Measurements from ENCODE around the gene PXMP4. TPM values are rescaled to one million over a fixed set of nuclear protein-coding genes. Genes with fewer than 3 reads are reported as not detected.

Gene PXMP4
- total RNA-seq, 1 experiment from 2014 or later = 3.3 TPM

DNA sequence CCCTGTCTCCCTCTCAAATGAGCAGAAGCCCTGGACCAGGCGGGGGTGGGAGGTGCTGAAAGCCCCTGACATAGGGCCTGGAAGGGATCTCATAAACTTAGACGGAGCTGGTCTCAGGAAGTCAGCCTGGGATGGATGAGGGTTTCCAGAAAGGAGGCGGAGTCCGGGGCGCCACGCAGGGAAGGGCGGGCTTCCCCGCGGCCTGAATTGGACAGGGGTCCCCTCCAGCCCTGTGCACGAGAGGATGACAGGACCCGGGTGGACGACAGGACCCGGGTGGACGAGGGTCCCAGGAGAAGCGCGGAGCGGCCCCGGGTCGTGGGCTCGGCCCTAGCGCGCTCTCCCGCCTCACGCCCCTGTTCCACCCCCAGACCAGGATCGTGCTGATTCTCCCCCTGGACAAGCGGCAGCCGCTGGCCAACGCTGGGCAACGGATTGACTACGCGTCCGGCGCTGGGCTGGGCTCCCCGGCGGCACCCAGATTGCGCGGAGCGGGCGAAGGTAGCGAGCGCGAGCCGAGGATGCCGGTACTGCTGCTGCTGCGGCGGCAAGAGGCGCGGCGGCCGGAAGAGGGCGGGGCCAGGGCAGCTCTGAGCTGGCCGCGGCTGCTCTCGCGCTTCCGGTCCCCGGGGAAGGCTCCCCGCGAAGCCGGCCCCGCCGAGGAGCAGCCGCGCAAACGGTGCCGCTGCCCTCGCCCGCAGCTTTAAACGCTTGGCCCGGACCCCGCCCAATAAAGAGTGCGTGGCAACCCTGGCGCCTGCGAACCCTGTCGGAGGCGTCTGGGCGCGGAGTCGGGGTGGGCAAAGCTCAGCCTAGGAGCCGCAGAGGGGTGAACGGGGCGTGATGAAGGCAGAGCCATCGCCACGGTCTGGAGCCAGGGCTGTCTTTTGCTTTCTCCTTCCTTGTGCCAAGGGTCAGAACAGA lies 56.7 kb downstream of the PXMP4 start:
- no peaks in the 10 kb centered on the region for H3K9me3 Mint-ChIP-seq
- no peak overlapping the region for H3K27ac Mint-ChIP-seq
- H3K4me1 Mint-ChIP-seq = peaks cover 28% of the 10 kb centered on the region
- ChIA-PET CTCF (interaction anchor here (0.6 to 7.9 kb wide), 5 partner anchors 10 to 219 kb away, joined by 3 to 134 read pairs (median 4); no protein-coding TSS in a partner anchor), POLR2A (interaction anchor here (0.6 to 1.4 kb wide), 6 partner anchors 10 to 261 kb away, joined by 3 to 9 read pairs (median 4); partner anchors contain the start of genes CDK5RAP1 and ZNF341)
- H3K4me3 Mint-ChIP-seq = peak overlapping the region; percentile 69
- ATAC-seq = peak; percentile 36
- peaks cover 16% of the 10 kb centered on the region for H3K27me3 Mint-ChIP-seq (ENCODE audit: low read depth)
- peak; percentile 82 for DNase-seq (ENCODE audit: low spot score)
- H3K36me3 Mint-ChIP-seq = peaks cover 4% of the 10 kb centered on the region; the same call in 1 of the 2 replicates
- TF ChIP-seq NR3C1 (CRISPR knock-in tag; conservative IDR thresholded peaks at IDR 0.05; ENCODE audit: low read depth) (0 out of 2 replicates have a peak, but pooled peaks have one; percentile 69), MYBL2 (CRISPR knock-in tag; IDR thresholded peaks at IDR 0.05) (peak; percentile 40; the same call in 1 of the 2 replicates), ZNF263 (CRISPR knock-in tag; IDR thresholded peaks at IDR 0.05; ENCODE audit: low read depth) (no peak), ZNF317 (CRISPR knock-in tag; IDR thresholded peaks at IDR 0.05; ENCODE audit: borderline replicate concordance, low read depth) (no peak), NR2C2 (CRISPR knock-in tag; IDR thresholded peaks at IDR 0.05) (no peak), FOXK1 (CRISPR knock-in tag; IDR thresholded peaks at IDR 0.05) (peak; percentile 58; the same call in 1 of the 2 replicates), ZNF219 (CRISPR knock-in tag; IDR thresholded peaks at IDR 0.05; ENCODE audit: borderline replicate concordance) (0 out of 2 replicates have a peak, but pooled peaks have one; percentile 27), TP53 (CRISPR knock-in tag; IDR thresholded peaks at IDR 0.05) (peak; percentile 91), SMAD4 (CRISPR knock-in tag; IDR thresholded peaks at IDR 0.05) (no peak), ELF4 (CRISPR knock-in tag; IDR thresholded peaks at IDR 0.05; ENCODE audit: low read depth) (peak; percentile 80; the same call in 1 of the 2 replicates), ETV6 (CRISPR knock-in tag; IDR thresholded peaks at IDR 0.05) (peak; percentile 76), TEAD1 (CRISPR knock-in tag; IDR thresholded peaks at IDR 0.05) (0 out of 2 replicates have a peak, but pooled peaks have one; percentile 13), SOX15 (CRISPR knock-in tag; IDR thresholded peaks at IDR 0.05) (no peak)
- TF ChIP-seq, protein P1, sequence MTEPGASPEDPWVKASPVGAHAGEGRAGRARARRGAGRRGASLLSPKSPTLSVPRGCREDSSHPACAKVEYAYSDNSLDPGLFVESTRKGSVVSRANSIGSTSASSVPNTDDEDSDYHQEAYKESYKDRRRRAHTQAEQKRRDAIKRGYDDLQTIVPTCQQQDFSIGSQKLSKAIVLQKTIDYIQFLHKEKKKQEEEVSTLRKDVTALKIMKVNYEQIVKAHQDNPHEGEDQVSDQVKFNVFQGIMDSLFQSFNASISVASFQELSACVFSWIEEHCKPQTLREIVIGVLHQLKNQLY (CRISPR knock-in tag; IDR thresholded peaks at IDR 0.05) = 0 out of 2 replicates have a peak, but pooled peaks have one; percentile 46
- TF ChIP-seq, protein P2, sequence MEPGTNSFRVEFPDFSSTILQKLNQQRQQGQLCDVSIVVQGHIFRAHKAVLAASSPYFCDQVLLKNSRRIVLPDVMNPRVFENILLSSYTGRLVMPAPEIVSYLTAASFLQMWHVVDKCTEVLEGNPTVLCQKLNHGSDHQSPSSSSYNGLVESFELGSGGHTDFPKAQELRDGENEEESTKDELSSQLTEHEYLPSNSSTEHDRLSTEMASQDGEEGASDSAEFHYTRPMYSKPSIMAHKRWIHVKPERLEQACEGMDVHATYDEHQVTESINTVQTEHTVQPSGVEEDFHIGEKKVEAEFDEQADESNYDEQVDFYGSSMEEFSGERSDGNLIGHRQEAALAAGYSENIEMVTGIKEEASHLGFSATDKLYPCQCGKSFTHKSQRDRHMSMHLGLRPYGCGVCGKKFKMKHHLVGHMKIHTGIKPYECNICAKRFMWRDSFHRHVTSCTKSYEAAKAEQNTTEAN (CRISPR knock-in tag; IDR thresholded peaks at IDR 0.05) = 0 out of 2 replicates have a peak, but pooled peaks have one; percentile 19
- TF ChIP-seq, protein P3, sequence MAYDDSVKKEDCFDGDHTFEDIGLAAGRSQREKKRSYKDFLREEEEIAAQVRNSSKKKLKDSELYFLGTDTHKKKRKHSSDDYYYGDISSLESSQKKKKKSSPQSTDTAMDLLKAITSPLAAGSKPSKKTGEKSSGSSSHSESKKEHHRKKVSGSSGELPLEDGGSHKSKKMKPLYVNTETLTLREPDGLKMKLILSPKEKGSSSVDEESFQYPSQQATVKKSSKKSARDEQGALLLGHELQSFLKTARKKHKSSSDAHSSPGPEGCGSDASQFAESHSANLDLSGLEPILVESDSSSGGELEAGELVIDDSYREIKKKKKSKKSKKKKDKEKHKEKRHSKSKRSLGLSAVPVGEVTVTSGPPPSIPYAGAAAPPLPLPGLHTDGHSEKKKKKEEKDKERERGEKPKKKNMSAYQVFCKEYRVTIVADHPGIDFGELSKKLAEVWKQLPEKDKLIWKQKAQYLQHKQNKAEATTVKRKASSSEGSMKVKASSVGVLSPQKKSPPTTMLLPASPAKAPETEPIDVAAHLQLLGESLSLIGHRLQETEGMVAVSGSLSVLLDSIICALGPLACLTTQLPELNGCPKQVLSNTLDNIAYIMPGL (CRISPR knock-in tag; IDR thresholded peaks at IDR 0.05) = peak; percentile 45; the same call in 1 of the 2 replicates
- TF ChIP-seq, protein P4, sequence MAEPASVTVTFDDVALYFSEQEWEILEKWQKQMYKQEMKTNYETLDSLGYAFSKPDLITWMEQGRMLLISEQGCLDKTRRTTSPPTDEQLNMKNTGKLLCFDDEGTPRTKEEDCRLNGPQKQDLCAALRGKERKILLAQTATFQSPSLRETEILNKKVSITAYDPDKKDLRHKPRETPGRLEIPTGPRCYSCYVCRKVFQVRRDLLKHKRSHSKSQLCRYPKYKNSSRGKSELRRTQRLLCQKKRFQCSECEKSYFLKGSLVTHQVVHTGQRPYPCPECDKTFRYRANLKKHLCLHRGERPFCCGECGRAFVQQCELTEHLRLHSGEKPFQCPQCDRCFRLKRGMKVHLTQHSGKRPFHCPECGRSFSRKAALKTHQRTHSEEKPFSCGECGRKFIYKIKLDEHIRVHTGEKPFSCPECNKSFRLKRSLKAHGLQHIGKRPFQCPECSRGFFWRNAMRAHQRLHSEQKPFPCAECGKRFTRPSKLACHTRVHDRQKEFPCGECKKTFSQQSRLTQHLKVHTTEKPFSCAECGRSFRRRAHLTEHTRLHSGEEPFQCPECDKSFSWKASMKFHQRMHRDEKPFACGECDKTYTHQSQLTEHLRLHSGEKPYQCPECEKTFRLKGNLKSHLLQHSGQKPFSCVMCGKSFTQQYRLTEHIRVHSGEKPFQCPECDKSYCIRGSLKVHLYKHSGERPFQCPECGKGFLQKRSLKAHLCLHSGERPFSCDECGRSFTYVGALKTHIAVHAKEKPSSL (CRISPR knock-in tag; conservative IDR thresholded peaks at IDR 0.05) = no peak
- TF ChIP-seq, protein P5, sequence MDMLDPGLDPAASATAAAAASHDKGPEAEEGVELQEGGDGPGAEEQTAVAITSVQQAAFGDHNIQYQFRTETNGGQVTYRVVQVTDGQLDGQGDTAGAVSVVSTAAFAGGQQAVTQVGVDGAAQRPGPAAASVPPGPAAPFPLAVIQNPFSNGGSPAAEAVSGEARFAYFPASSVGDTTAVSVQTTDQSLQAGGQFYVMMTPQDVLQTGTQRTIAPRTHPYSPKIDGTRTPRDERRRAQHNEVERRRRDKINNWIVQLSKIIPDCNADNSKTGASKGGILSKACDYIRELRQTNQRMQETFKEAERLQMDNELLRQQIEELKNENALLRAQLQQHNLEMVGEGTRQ (CRISPR knock-in tag; IDR thresholded peaks at IDR 0.05) = 0 out of 2 replicates have a peak, but pooled peaks have one; percentile 26
- TF ChIP-seq, protein P6, sequence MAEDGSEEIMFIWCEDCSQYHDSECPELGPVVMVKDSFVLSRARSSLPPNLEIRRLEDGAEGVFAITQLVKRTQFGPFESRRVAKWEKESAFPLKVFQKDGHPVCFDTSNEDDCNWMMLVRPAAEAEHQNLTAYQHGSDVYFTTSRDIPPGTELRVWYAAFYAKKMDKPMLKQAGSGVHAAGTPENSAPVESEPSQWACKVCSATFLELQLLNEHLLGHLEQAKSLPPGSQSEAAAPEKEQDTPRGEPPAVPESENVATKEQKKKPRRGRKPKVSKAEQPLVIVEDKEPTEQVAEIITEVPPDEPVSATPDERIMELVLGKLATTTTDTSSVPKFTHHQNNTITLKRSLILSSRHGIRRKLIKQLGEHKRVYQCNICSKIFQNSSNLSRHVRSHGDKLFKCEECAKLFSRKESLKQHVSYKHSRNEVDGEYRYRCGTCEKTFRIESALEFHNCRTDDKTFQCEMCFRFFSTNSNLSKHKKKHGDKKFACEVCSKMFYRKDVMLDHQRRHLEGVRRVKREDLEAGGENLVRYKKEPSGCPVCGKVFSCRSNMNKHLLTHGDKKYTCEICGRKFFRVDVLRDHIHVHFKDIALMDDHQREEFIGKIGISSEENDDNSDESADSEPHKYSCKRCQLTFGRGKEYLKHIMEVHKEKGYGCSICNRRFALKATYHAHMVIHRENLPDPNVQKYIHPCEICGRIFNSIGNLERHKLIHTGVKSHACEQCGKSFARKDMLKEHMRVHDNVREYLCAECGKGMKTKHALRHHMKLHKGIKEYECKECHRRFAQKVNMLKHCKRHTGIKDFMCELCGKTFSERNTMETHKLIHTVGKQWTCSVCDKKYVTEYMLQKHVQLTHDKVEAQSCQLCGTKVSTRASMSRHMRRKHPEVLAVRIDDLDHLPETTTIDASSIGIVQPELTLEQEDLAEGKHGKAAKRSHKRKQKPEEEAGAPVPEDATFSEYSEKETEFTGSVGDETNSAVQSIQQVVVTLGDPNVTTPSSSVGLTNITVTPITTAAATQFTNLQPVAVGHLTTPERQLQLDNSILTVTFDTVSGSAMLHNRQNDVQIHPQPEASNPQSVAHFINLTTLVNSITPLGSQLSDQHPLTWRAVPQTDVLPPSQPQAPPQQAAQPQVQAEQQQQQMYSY (CRISPR knock-in tag; IDR thresholded peaks at IDR 0.05) = no peak
- TF ChIP-seq, protein P7, sequence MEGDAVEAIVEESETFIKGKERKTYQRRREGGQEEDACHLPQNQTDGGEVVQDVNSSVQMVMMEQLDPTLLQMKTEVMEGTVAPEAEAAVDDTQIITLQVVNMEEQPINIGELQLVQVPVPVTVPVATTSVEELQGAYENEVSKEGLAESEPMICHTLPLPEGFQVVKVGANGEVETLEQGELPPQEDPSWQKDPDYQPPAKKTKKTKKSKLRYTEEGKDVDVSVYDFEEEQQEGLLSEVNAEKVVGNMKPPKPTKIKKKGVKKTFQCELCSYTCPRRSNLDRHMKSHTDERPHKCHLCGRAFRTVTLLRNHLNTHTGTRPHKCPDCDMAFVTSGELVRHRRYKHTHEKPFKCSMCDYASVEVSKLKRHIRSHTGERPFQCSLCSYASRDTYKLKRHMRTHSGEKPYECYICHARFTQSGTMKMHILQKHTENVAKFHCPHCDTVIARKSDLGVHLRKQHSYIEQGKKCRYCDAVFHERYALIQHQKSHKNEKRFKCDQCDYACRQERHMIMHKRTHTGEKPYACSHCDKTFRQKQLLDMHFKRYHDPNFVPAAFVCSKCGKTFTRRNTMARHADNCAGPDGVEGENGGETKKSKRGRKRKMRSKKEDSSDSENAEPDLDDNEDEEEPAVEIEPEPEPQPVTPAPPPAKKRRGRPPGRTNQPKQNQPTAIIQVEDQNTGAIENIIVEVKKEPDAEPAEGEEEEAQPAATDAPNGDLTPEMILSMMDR (IDR thresholded peaks at IDR 0.05) = no peak
- TF ChIP-seq, protein P8, sequence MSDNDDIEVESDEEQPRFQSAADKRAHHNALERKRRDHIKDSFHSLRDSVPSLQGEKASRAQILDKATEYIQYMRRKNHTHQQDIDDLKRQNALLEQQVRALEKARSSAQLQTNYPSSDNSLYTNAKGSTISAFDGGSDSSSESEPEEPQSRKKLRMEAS (CRISPR knock-in tag; IDR thresholded peaks at IDR 0.05) = peak; percentile 67
- TF ChIP-seq, protein P9, sequence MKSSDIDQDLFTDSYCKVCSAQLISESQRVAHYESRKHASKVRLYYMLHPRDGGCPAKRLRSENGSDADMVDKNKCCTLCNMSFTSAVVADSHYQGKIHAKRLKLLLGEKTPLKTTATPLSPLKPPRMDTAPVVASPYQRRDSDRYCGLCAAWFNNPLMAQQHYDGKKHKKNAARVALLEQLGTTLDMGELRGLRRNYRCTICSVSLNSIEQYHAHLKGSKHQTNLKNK (CRISPR knock-in tag; IDR thresholded peaks at IDR 0.05) = no peak

Measured in WTC11 (cell line).